Measurements from ENCODE around the gene PHF21B. TPM values are rescaled to one million over a fixed set of nuclear protein-coding genes. Genes with fewer than 3 reads are reported as not detected.

Gene PHF21B
- total and polyA plus RNA-seq, 12 donors, result 0.30 to 4.4 (median 1.8) TPM

DNA sequence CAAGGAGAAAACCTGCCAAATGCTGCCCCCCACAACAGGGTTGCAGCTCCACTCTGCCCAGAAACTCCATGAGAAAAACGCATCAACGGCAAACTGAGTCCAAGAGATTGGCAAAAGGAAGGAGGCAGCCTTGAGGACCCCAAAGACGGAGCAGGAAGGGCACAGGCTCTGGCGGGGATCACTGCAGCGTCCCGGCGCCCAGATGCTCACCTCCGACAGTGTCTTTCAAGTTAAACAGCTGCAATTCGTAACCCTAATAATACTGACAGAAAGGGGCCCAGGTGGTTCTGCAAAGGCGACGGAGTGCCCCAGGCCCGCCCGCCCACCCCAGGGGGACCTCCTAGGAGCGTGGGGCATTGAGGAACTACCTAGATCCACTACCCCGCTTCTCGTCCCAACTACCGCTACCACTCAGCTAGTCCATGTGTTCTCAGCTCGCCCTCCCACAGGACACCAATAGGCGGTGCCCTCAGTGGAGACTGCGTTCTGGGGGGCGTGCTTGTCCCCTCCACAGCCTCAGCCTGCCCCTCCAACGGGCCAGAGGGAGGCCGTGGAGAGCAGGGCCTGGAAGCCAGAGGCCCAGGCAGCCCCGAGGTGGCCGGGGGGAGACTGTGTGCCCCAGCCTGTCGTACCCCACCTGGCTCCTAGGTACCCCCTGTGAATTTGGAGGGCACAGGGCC lies 127.4 kb downstream of the PHF21B start:
- no peak overlapping the region for H3K27ac ChIP-seq
- no peaks in the 10 kb centered on the region for H3K27me3 ChIP-seq
- no peaks in the 10 kb centered on the region for H3K9me3 ChIP-seq (replicated peaks in 1 of 3)
- 93 to 97% (median 95%) methylated on average over 13 to 26 of the region's 26 CpGs for WGBS, 4 donors
- intact Hi-C loops (cut with DNase I), result no loop called here
- no peaks in the 10 kb centered on the region for H3K36me3 ChIP-seq (replicated peaks in 1 of 2)
- peak in 1 of 7 donors; percentile 5 for DNase-seq
- H3K4me1 ChIP-seq (replicated peaks in 1 of 2), result no peaks in the 10 kb centered on the region
- no peak overlapping the region for H3K4me3 ChIP-seq
- TF ChIP-seq POLR2A (IDR thresholded peaks at IDR 0.05), result no peak
- TF ChIP-seq, protein P1, sequence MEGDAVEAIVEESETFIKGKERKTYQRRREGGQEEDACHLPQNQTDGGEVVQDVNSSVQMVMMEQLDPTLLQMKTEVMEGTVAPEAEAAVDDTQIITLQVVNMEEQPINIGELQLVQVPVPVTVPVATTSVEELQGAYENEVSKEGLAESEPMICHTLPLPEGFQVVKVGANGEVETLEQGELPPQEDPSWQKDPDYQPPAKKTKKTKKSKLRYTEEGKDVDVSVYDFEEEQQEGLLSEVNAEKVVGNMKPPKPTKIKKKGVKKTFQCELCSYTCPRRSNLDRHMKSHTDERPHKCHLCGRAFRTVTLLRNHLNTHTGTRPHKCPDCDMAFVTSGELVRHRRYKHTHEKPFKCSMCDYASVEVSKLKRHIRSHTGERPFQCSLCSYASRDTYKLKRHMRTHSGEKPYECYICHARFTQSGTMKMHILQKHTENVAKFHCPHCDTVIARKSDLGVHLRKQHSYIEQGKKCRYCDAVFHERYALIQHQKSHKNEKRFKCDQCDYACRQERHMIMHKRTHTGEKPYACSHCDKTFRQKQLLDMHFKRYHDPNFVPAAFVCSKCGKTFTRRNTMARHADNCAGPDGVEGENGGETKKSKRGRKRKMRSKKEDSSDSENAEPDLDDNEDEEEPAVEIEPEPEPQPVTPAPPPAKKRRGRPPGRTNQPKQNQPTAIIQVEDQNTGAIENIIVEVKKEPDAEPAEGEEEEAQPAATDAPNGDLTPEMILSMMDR (IDR thresholded peaks at IDR 0.05), result no peak

DNA sequence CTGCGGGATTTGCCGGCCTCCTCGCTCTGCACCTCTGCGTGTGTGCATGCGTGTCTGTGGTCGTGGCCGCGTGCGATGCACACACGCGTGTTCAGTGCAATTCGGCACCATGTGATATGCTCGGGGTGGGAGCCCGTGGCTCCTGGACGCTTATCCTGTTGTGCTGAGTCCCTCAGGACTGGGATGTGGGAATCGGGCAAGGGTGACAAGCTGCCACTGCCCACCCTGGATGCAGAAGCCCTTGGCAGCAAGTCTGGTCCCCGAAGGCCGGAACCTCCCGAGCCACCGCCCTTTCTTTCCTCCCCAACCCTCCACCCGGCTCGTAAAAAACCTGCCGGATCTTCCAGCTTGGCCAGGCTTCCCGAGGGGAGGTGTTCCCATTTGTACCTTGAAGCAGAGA lies 128.2 kb downstream of the PHF21B start:
- Histone ChIP-seq H3K9me3 (replicated peaks in 1 of 3) (no peaks in the 10 kb centered on the region), H3K27ac (no peak overlapping the region), H3K4me1 (replicated peaks in 1 of 2) (no peaks in the 10 kb centered on the region), H3K27me3 (no peaks in the 10 kb centered on the region), H3K36me3 (replicated peaks in 1 of 2) (no peaks in the 10 kb centered on the region), H3K4me3 (no peak overlapping the region)
- DNase-seq, result peak in 1 of 7 donors; percentile 4
- no peak for TF ChIP-seq POLR2A (IDR thresholded peaks at IDR 0.05)
- TF ChIP-seq, protein P1 (IDR thresholded peaks at IDR 0.05), result no peak
- 89 to 93% (median 90%) methylated on average over 20 to 24 of the region's 24 CpGs for WGBS, 4 donors
- intact Hi-C loops (cut with DNase I), result no loop called here

GRCh38 chr22:44880610-44881290 lies 129.1 kb downstream of the PHF21B start:
- WGBS, 4 donors, result 93 to 96% (median 95%) methylated on average over 12 to 19 of the region's 19 CpGs
- H3K4me3 ChIP-seq, result no peak overlapping the region
- H3K27me3 ChIP-seq, result no peaks in the 10 kb centered on the region
- no peak overlapping the region for H3K27ac ChIP-seq
- peak in 1 of 7 donors; percentile 1 for DNase-seq
- no peaks in the 10 kb centered on the region for H3K36me3 ChIP-seq (replicated peaks in 1 of 2)
- intact Hi-C loops (cut with DNase I), result no loop called here
- no peaks in the 10 kb centered on the region for H3K9me3 ChIP-seq (replicated peaks in 1 of 3)
- no peaks in the 10 kb centered on the region for H3K4me1 ChIP-seq (replicated peaks in 1 of 2)
- TF ChIP-seq POLR2A (IDR thresholded peaks at IDR 0.05), result no peak
- TF ChIP-seq, protein P1 (IDR thresholded peaks at IDR 0.05), result no peak

- Histone ChIP-seq H3K27me3 (no peaks in the 10 kb centered on the region), H3K36me3 (replicated peaks in 1 of 2) (no peaks in the 10 kb centered on the region), H3K9me3 (replicated peaks in 1 of 3) (no peaks in the 10 kb centered on the region), H3K4me1 (replicated peaks in 1 of 2) (no peaks in the 10 kb centered on the region), H3K4me3 (no peak overlapping the region), H3K27ac (no peak overlapping the region)
- 93 to 96% (median 96%) methylated on average over 12 of the region's 12 CpGs for WGBS, 4 donors
- no peak for TF ChIP-seq POLR2A (IDR thresholded peaks at IDR 0.05)
- TF ChIP-seq, protein P1 (IDR thresholded peaks at IDR 0.05), result no peak
- DNase-seq, result no peak
- intact Hi-C loops (cut with DNase I), result no loop called here
These were observed 130.5 kb downstream of the PHF21B start for GRCh38 chr22:44879301-44879680.
